A673 (cell line): ENCODE measurements around the gene B9D1. TPM values are rescaled to one million over a fixed set of nuclear protein-coding genes. Genes with fewer than 3 reads are reported as not detected.

Experiments used
- BruUV-seq: library from RNA; stranded (reverse); fragments of 400-500 nt; replicated peaks from 2 replicates; lab custom pipeline; 2021; lab: Mats Ljungman, UMichigan
- CTCF ChIA-PET: fragments of 300-600 bp; sonication (Branson Sonifier 250); formaldehyde crosslinking; loops from one replicate; lab custom pipeline; 2022; ENCODE audit warnings: antibody characterized with exemption; lab: Charles Lee
- POLR2A ChIA-PET: fragments of 300-600 bp; sonication (Branson Sonifier 250); formaldehyde crosslinking; loops from one replicate; lab custom pipeline; 2022; ENCODE audit warnings: antibody characterized with exemption; ENCODE audit not compliant: low non-redundant PET; lab: Charles Lee
- DNase-seq: peaks from one replicate; pipeline ENCODE4 v3.0.0-alpha.2; 2015; ENCODE audit warnings: low spot score
- H3K27ac ChIP-seq: fragments of 200-600 bp; sonication (generic); 2 replicates; pipeline ENCODE4 v1.5.1; 2016; ENCODE audit warnings: mixed run types, low read depth, mild to moderate bottlenecking, mixed read lengths, antibody characterized with exemption, low read length; ENCODE audit not compliant: poor library complexity, severe bottlenecking
- H3K27me3 ChIP-seq: fragments of 200-600 bp; sonication (generic); replicated peaks from 2 replicates; pipeline ENCODE4 v1.6.1; 2017; ENCODE audit warnings: mixed run types, low read depth, mild to moderate bottlenecking, mixed read lengths, antibody characterized with exemption, low read length; ENCODE audit not compliant: insufficient read depth, poor library complexity
- H3K36me3 ChIP-seq: fragments of 200-600 bp; sonication (generic); 2 replicates; pipeline ENCODE4 v1.6.1; 2016; ENCODE audit warnings: mixed run types, mild to moderate bottlenecking, mixed read lengths, antibody characterized with exemption, low read length; ENCODE audit not compliant: insufficient read depth, poor library complexity, severe bottlenecking
- H3K4me1 ChIP-seq: fragments of 200-600 bp; sonication (generic); 2 replicates; pipeline ENCODE4 v1.6.1; 2017; ENCODE audit warnings: mixed run types, mild to moderate bottlenecking, mixed read lengths, antibody characterized with exemption, low read length; ENCODE audit not compliant: insufficient read depth, poor library complexity, severe bottlenecking
- H3K4me3 ChIP-seq: fragments of 200-600 bp; sonication (generic); 2 replicates; pipeline ENCODE4 v1.5.1; 2016; ENCODE audit warnings: low read depth, mixed run types, mild to moderate bottlenecking, mixed read lengths, low read length; ENCODE audit not compliant: poor library complexity, severe bottlenecking
- H3K9me3 ChIP-seq: fragments of 200-600 bp; sonication (generic); 2 replicates; pipeline ENCODE4 v1.6.1; 2016; ENCODE audit warnings: mixed run types, low read depth, mild to moderate bottlenecking, mixed read lengths, antibody characterized with exemption, low read length; ENCODE audit not compliant: poor library complexity, severe bottlenecking
- CTCF ChIP-seq: fragments of 300-800, 200-600 bp; sonication (generic); conservative IDR thresholded peaks from 2 replicates; pipeline ENCODE4 v1.5.1; 2017; ENCODE audit warnings: low read depth, mild to moderate bottlenecking, antibody characterized with exemption, low read length, moderate library complexity, mixed read lengths
- EZH2 ChIP-seq: fragments of 200-600 bp; sonication (generic); IDR thresholded peaks from 2 replicates; pipeline ENCODE4 v1.6.1; 2017; ENCODE audit warnings: borderline replicate concordance, low read depth, mild to moderate bottlenecking, mixed read lengths, antibody characterized with exemption, low read length; ENCODE audit not compliant: poor library complexity, severe bottlenecking
- intact Hi-C: fragments of 100-400 bp; cut with micrococcal nuclease; formaldehyde crosslinking; loops from one replicate; pipeline ENCODE4 v1.10.0; 2022; ENCODE audit not compliant: unreplicated experiment
- total RNA-seq: library from RNA; stranded (reverse); gene quantifications from 2 replicates; pipeline ENCODE4 v1.2.3, GENCODE V29; 2021

Gene B9D1
- total RNA-seq, 1 experiment from 2014 or later = 37.0 TPM

GRCh38 chr17:19341641-19342610 lies 20.6 kb downstream of the B9D1 start:
- BruUV-seq = no TSS peak
- Histone ChIP-seq H3K27ac (no peak overlapping the region), H3K27me3 (no peaks in the 10 kb centered on the region), H3K9me3 (no peaks in the 10 kb centered on the region), H3K4me3 (no peak overlapping the region), H3K36me3 (no peaks in the 10 kb centered on the region), H3K4me1 (peaks cover 7% of the 10 kb centered on the region)
- no peak for DNase-seq
- intact Hi-C loops = no loop called here
- POLR2A ChIA-PET = no interaction called here
- TF ChIP-seq EZH2 (no peak), CTCF (no peak)
- CTCF ChIA-PET = no interaction called here

GRCh38 chr17:19341211-19341631 lies 21.3 kb downstream of the B9D1 start:
- intact Hi-C loops = no loop called here
- no peaks in the 10 kb centered on the region for H3K27me3 ChIP-seq
- H3K9me3 ChIP-seq = no peaks in the 10 kb centered on the region
- H3K27ac ChIP-seq = no peak overlapping the region
- POLR2A ChIA-PET = no interaction called here
- CTCF ChIA-PET = no interaction called here
- BruUV-seq = no TSS peak
- H3K4me1 ChIP-seq = no peaks in the 10 kb centered on the region
- no peak overlapping the region for H3K4me3 ChIP-seq
- no peak for DNase-seq
- no peaks in the 10 kb centered on the region for H3K36me3 ChIP-seq
- TF ChIP-seq CTCF = no peak
- TF ChIP-seq EZH2 = no peak

GRCh38 chr17:19339341-19339815 lies 23.1 kb downstream of the B9D1 start:
- H3K4me1 ChIP-seq = no peaks in the 10 kb centered on the region
- intact Hi-C loops = no loop called here
- DNase-seq = no peak
- CTCF ChIA-PET = interaction anchor here (0.9 kb wide), 1 partner anchor 54 kb away, joined by 3 read pairs; no protein-coding TSS in a partner anchor
- no peaks in the 10 kb centered on the region for H3K9me3 ChIP-seq
- TF ChIP-seq EZH2 (no peak), CTCF (no peak)
- no peak overlapping the region for H3K4me3 ChIP-seq
- BruUV-seq = no TSS peak
- POLR2A ChIA-PET = no interaction called here
- no peaks in the 10 kb centered on the region for H3K27me3 ChIP-seq
- peak overlapping the region; percentile 27 for H3K27ac ChIP-seq
- H3K36me3 ChIP-seq = no peaks in the 10 kb centered on the region
